Activated CD4-positive, alpha-beta T cell treated with anti-CD3 and anti-CD28 coated beads, Interleukin-2, Interleukin-6, amounts not matched to agents 100 ng/mL and 50 ng/mL, durations not matched to agents 16 hours and 8 hours (primary cell): ENCODE measurements around the gene TMCC2.

Source experiments
- DNase-seq: peaks from one replicate; pipeline ENCODE4 v3.0.0-alpha.2; 2020

Gene TMCC2

GRCh38 chr1:205306929-205307566 lies 79.3 kb downstream of the TMCC2 start:
- DNase-seq = no peak

GRCh38 chr1:205309741-205310140 lies 82.0 kb downstream of the TMCC2 start:
- no peak for DNase-seq

- no peak for DNase-seq
Observed at GRCh38 chr1:205310976-205311704, 83.4 kb downstream of the TMCC2 start.

GRCh38 chr1:205312866-205313562 lies 85.3 kb downstream of the TMCC2 start:
- DNase-seq = no peak

GRCh38 chr1:205313563-205314308 lies 86.0 kb downstream of the TMCC2 start:
- DNase-seq = no peak

GRCh38 chr1:205315008-205315618 lies 87.4 kb downstream of the TMCC2 start:
- no peak for DNase-seq

GRCh38 chr1:205316161-205316566 lies 88.4 kb downstream of the TMCC2 start:
- DNase-seq = no peak

GRCh38 chr1:205317311-205317917 lies 89.7 kb downstream of the TMCC2 start:
- DNase-seq = no peak

GRCh38 chr1:205318231-205318991 lies 90.7 kb downstream of the TMCC2 start:
- no peak for DNase-seq

GRCh38 chr1:205319081-205320018 lies 91.6 kb downstream of the TMCC2 start:
- DNase-seq = peak; percentile 35

GRCh38 chr1:205321162-205321958 lies 93.6 kb downstream of the TMCC2 start, which contains the start of gene NUAK2:
NUAK2 (minus strand) TSS chr1:205321745; CDS start chr1:205321628, 117 bp downstream.
- peak; percentile 75 for DNase-seq

GRCh38 chr1:205321959-205322283 lies 94.2 kb downstream of the TMCC2 start:
- no peak for DNase-seq
